IMR-90 (cell line): ENCODE data around the gene CLCC1. TPM values are rescaled to one million over a fixed set of nuclear protein-coding genes. Genes with fewer than 3 reads are reported as not detected.

Experiments used
- ATAC-seq: fragments of 200-7000 bp; cut with Tn5 transposase; 2 replicates; pipeline ENCODE4 v1.9.1; 2020; ENCODE audit warnings: low read depth, mild to moderate bottlenecking, moderate library complexity
- BruUV-seq: library from RNA; stranded (reverse); fragments of 400-500 nt; replicated peaks from 2 replicates; lab custom pipeline; 2021; lab: Mats Ljungman, UMichigan
- CTCF ChIA-PET: fragments of 300-600 bp; formaldehyde crosslinking; extraction: SDS; loops from one replicate; lab custom pipeline; 2021; ENCODE audit warnings: antibody characterized with exemption; lab: Yijun Ruan, JAX
- POLR2A ChIA-PET: fragments of 300-600 bp; sonication (Branson Sonifier 250); formaldehyde crosslinking; loops from one replicate; lab custom pipeline; 2022; ENCODE audit warnings: antibody characterized with exemption; ENCODE audit not compliant: unreplicated experiment; lab: Charles Lee
- DNase-seq: peaks from one replicate; pipeline ENCODE4 v3.0.0; 2013
- H2AFZ ChIP-seq: replicated peaks from 2 replicates; pipeline ENCODE3; 2013; ENCODE audit warnings: low read length, mild to moderate bottlenecking; ENCODE audit not compliant: poor library complexity
- H2AK5ac ChIP-seq: 2 replicates; pipeline ENCODE4 v1.6.1; 2013; ENCODE audit warnings: low read depth, low read length, inconsistent platforms
- H2AK9ac ChIP-seq: replicated peaks from 2 replicates; pipeline ENCODE3; 2013; ENCODE audit warnings: mild to moderate bottlenecking, low read depth, low read length, moderate library complexity; ENCODE audit not compliant: poor library complexity
- H2BK120ac ChIP-seq: 2 replicates; pipeline ENCODE4 v1.6.1; 2013; ENCODE audit warnings: low read depth, low read length, inconsistent platforms
- H2BK15ac ChIP-seq: 3 replicates; pipeline ENCODE4 v1.6.1; 2013; ENCODE audit warnings: low read depth, low read length, inconsistent platforms
- H2BK20ac ChIP-seq: 2 replicates; pipeline ENCODE4 v1.6.1; 2013; ENCODE audit warnings: low read depth, mild to moderate bottlenecking, inconsistent platforms, low read length, moderate library complexity
- H2BK5ac ChIP-seq: 2 replicates; pipeline ENCODE4 v1.6.1; 2013; ENCODE audit warnings: mild to moderate bottlenecking, low read depth, low read length, inconsistent platforms; ENCODE audit not compliant: poor library complexity, severe bottlenecking
- H3K14ac ChIP-seq: replicated peaks from 2 replicates; pipeline ENCODE4 v1.6.1; 2013; ENCODE audit warnings: low read depth, low read length, inconsistent platforms
- H3K18ac ChIP-seq: 2 replicates; pipeline ENCODE4 v1.6.1; 2013; ENCODE audit warnings: low read depth, low read length, control low read depth
- H3K23ac ChIP-seq: 2 replicates; pipeline ENCODE4 v1.6.1; 2013; ENCODE audit warnings: low read depth, low read length, inconsistent platforms
- H3K27ac ChIP-seq: 2 replicates; pipeline ENCODE4 v1.5.1; 2013; ENCODE audit warnings: mild to moderate bottlenecking, control low read depth, low read length; ENCODE audit not compliant: insufficient read depth
- H3K27me3 ChIP-seq: 2 replicates; pipeline ENCODE4 v1.6.1; 2013; ENCODE audit warnings: low read length; ENCODE audit not compliant: control insufficient read depth, insufficient read depth
- H3K36me3 ChIP-seq: 2 replicates; pipeline ENCODE4 v1.6.1; 2013; ENCODE audit warnings: low read length, mixed read lengths; ENCODE audit not compliant: control insufficient read depth, insufficient read depth
- H3K4ac ChIP-seq: 2 replicates; pipeline ENCODE4 v1.6.1; 2013; ENCODE audit warnings: low read depth, low read length, inconsistent platforms
- H3K4me1 ChIP-seq: 2 replicates; pipeline ENCODE4 v1.6.1; 2013; ENCODE audit warnings: low read length, mixed read lengths; ENCODE audit not compliant: control insufficient read depth, insufficient read depth
- H3K4me2 ChIP-seq: 2 replicates; pipeline ENCODE4 v1.6.1; 2013; ENCODE audit warnings: low read depth, mild to moderate bottlenecking, control low read depth, low read length, moderate library complexity
- H3K4me3 ChIP-seq: 2 replicates; pipeline ENCODE4 v1.5.1; 2013; ENCODE audit warnings: low read depth, mild to moderate bottlenecking, control low read depth, low read length, moderate library complexity; ENCODE audit not compliant: insufficient read depth
- H3K56ac ChIP-seq: 2 replicates; pipeline ENCODE4 v1.6.1; 2013; ENCODE audit warnings: low read length, inconsistent platforms; ENCODE audit not compliant: insufficient read depth; ENCODE audit errors: extremely low read depth
- H3K79me1 ChIP-seq, 2 experiments: 2 replicates each; pipeline ENCODE4 v1.6.1; 2013; ENCODE audit warnings: low read length in 2 of 2, inconsistent platforms in 1 of 2, low read depth in 1 of 2
- H3K9ac ChIP-seq: 2 replicates; pipeline ENCODE4 v1.6.1; 2013; ENCODE audit warnings: low read depth, low read length, control low read depth
- H3K9me1 ChIP-seq: 2 replicates; pipeline ENCODE4 v1.6.1; 2013; ENCODE audit warnings: low read length, inconsistent platforms; ENCODE audit not compliant: insufficient read depth
- H3K9me3 ChIP-seq: 2 replicates; pipeline ENCODE4 v1.6.1; 2013; ENCODE audit warnings: low read length; ENCODE audit not compliant: control insufficient read depth, insufficient read depth
- H4K20me1 ChIP-seq: 2 replicates; pipeline ENCODE4 v1.6.1; 2013; ENCODE audit warnings: low read length, inconsistent platforms; ENCODE audit not compliant: insufficient read depth
- H4K5ac ChIP-seq: 2 replicates; pipeline ENCODE4 v1.6.1; 2013; ENCODE audit warnings: mild to moderate bottlenecking, low read depth, low read length, control low read depth
- H4K8ac ChIP-seq, 2 experiments: 2 replicates each; pipeline ENCODE4 v1.6.1; 2013; ENCODE audit warnings: low read depth in 2 of 2, low read length in 2 of 2, control low read depth in 1 of 2, inconsistent platforms in 1 of 2
- H4K91ac ChIP-seq: 2 replicates; pipeline ENCODE4 v1.6.1; 2013; ENCODE audit warnings: low read depth, low read length, inconsistent platforms; ENCODE audit not compliant: insufficient read depth
- BHLHE40 ChIP-seq: fragments of 150-350 bp; IDR thresholded peaks from 2 replicates; pipeline ENCODE4 v1.6.1; 2016; ENCODE audit warnings: mild to moderate bottlenecking, low read depth, low read length
- CEBPB ChIP-seq: IDR thresholded peaks from 2 replicates; pipeline ENCODE4 v1.6.1; 2012; ENCODE audit warnings: low read depth, low read length, improper control_type of control experiment
- CHD1 ChIP-seq: IDR thresholded peaks from 2 replicates; pipeline ENCODE4 v1.6.1; 2012; ENCODE audit warnings: low read depth, low read length, improper control_type of control experiment
- FOS ChIP-seq: fragments of 150-350 bp; IDR thresholded peaks from 2 replicates; pipeline ENCODE4 v1.6.1; 2016; ENCODE audit warnings: low read depth, low read length
- MAFK ChIP-seq: IDR thresholded peaks from 2 replicates; pipeline ENCODE4 v1.6.1; 2012; ENCODE audit warnings: low read depth, low read length, improper control_type of control experiment
- MXI1 ChIP-seq: IDR thresholded peaks from 2 replicates; pipeline ENCODE4 v1.6.1; 2012; ENCODE audit warnings: low read depth, mild to moderate bottlenecking, low read length, moderate library complexity, borderline replicate concordance
- NFE2L2 ChIP-seq: fragments of 150-350 bp; IDR thresholded peaks from 2 replicates; pipeline ENCODE4 v1.6.1; 2016; ENCODE audit warnings: low read depth, mild to moderate bottlenecking, low read length
- POLR2A ChIP-seq: IDR thresholded peaks from 2 replicates; pipeline ENCODE4 v1.6.1; 2012; ENCODE audit warnings: mild to moderate bottlenecking, low read depth, low read length
- RAD21 ChIP-seq: IDR thresholded peaks from 2 replicates; pipeline ENCODE4 v1.6.1; 2012; ENCODE audit warnings: low read length, improper control_type of control experiment
- SMC3 ChIP-seq: fragments of 150-350 bp; IDR thresholded peaks from 2 replicates; pipeline ENCODE4 v1.6.1; 2016; ENCODE audit warnings: low read depth, mild to moderate bottlenecking, antibody characterized with exemption, low read length, moderate library complexity
- WGBS, 2 experiments: methylation state at CpG; one replicate each; pipeline versions ENCODE4 v1.1.5 to v1.1.7; 2013; ENCODE audit warnings: missing lambda C conversion rate in 2 of 2; ENCODE audit not compliant: insufficient read length in 1 of 2; ENCODE audit errors: extremely low coverage in 2 of 2; 5-methylcytosine and 5-hydroxymethylcytosine counted together
- dilution Hi-C: fragments of 300-500 bp; cut with HindIII; formaldehyde crosslinking; loops from one replicate; pipeline ENCODE4 v1.14.3; 2018; ENCODE audit warnings: low sequenced_read_pairs; ENCODE audit not compliant: unreplicated experiment
- in situ Hi-C: fragments of 300-500 bp; cut with MboI; formaldehyde crosslinking; loops from 3 replicates; pipeline ENCODE4 v1.14.3; 2019; ENCODE audit warnings: low sequenced_read_pairs, inconsistent platforms, mixed read lengths
- intact Hi-C: fragments of 100-400 bp; cut with micrococcal nuclease; formaldehyde crosslinking; loops from 2 replicates; pipeline ENCODE4 v1.10.0; 2022
- polyA plus RNA-seq, 3 experiments: library from polyadenylated mRNA; depleted of rRNA; stranded (reverse); fragments of >200 nt; gene quantifications; 2 replicates each; pipeline ENCODE4 v1.2.3, GENCODE V29; 2012; ENCODE audit warnings: low replicate concordance in 1 of 3
- total RNA-seq: library from RNA; depleted of rRNA; stranded (reverse); fragments of >200 nt; gene quantifications from 2 replicates; pipeline ENCODE4 v1.2.3, GENCODE V29; 2012
- TF ChIP-seq, protein P1 (sequence below): fragments of 150-350 bp; IDR thresholded peaks from 2 replicates; pipeline ENCODE4 v1.6.1; 2017; ENCODE audit warnings: mild to moderate bottlenecking, antibody characterized with exemption, low read length, low read depth
- TF ChIP-seq, protein P2 (sequence below): conservative IDR thresholded peaks from 2 replicates; pipeline ENCODE4 v1.5.1; 2012; ENCODE audit warnings: mild to moderate bottlenecking, low read depth, low read length, improper control_type of control experiment
- TF ChIP-seq, protein P3 (sequence below): fragments of 150-350 bp; IDR thresholded peaks from 2 replicates; pipeline ENCODE4 v1.6.1; 2016; ENCODE audit warnings: low read depth, mild to moderate bottlenecking, low read length, moderate library complexity, borderline replicate concordance

Gene CLCC1
- total and polyA plus RNA-seq, 2 of the 4 experiments (the other 2 are of a cell fraction): 19.3 to 29.6 TPM

DNA sequence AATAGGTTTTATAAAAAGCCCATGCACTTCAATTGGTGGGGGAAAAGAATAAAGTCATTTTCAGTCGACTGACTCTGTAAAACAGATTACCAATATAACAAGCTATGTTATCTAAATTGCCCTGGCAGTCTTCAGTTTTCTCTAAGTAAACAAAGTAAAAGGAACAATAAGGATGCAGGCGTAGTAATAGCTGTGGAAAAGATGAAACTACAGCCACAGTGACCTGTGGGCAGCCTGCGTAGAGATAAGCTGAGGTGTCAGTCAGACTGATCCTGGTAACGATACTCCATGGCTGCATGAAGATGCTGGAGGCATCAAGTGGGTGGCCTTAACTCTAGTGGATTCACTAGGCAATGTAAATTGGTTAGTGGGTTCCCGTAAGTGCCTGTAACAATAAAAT lies 29.3 kb downstream of the CLCC1 start:
- Histone ChIP-seq H2BK15ac (no peak overlapping the region), H2AK5ac (no peak overlapping the region), H3K9ac (no peak overlapping the region), H2BK120ac (no peak overlapping the region), H2AFZ (no peak overlapping the region), H2BK5ac (no peak overlapping the region), H3K9me1 (no peaks in the 10 kb centered on the region), H3K14ac (no peak overlapping the region), H3K36me3 (peaks cover 34% of the 10 kb centered on the region), H3K4me3 (no peak overlapping the region), H3K4me2 (no peak overlapping the region), H3K4ac (no peak overlapping the region), H2BK20ac (no peak overlapping the region), H3K27ac (no peak overlapping the region), H3K23ac (no peak overlapping the region), H3K4me1 (no peaks in the 10 kb centered on the region), H4K91ac (no peak overlapping the region), H4K5ac (no peak overlapping the region), H4K8ac (no peak overlapping the region), H3K79me1 (peaks cover 0 to 5% of the 10 kb centered on the region in 2 experiments; a peak in 3 of 4 replicates), H4K20me1 (no peaks in the 10 kb centered on the region), H3K27me3 (no peaks in the 10 kb centered on the region), H3K9me3 (no peaks in the 10 kb centered on the region), H2AK9ac (no peak overlapping the region), H3K56ac (no peak overlapping the region), H3K18ac (no peak overlapping the region)
- TF ChIP-seq POLR2A (no peak), NFE2L2 (no peak), CHD1 (no peak), MXI1 (no peak), BHLHE40 (no peak), CEBPB (no peak), RAD21 (no peak), SMC3 (no peak), FOS (no peak), MAFK (no peak)
- TF ChIP-seq, protein P1, sequence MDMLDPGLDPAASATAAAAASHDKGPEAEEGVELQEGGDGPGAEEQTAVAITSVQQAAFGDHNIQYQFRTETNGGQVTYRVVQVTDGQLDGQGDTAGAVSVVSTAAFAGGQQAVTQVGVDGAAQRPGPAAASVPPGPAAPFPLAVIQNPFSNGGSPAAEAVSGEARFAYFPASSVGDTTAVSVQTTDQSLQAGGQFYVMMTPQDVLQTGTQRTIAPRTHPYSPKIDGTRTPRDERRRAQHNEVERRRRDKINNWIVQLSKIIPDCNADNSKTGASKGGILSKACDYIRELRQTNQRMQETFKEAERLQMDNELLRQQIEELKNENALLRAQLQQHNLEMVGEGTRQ: no peak
- TF ChIP-seq, protein P2, sequence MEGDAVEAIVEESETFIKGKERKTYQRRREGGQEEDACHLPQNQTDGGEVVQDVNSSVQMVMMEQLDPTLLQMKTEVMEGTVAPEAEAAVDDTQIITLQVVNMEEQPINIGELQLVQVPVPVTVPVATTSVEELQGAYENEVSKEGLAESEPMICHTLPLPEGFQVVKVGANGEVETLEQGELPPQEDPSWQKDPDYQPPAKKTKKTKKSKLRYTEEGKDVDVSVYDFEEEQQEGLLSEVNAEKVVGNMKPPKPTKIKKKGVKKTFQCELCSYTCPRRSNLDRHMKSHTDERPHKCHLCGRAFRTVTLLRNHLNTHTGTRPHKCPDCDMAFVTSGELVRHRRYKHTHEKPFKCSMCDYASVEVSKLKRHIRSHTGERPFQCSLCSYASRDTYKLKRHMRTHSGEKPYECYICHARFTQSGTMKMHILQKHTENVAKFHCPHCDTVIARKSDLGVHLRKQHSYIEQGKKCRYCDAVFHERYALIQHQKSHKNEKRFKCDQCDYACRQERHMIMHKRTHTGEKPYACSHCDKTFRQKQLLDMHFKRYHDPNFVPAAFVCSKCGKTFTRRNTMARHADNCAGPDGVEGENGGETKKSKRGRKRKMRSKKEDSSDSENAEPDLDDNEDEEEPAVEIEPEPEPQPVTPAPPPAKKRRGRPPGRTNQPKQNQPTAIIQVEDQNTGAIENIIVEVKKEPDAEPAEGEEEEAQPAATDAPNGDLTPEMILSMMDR: no peak
- TF ChIP-seq, protein P3, sequence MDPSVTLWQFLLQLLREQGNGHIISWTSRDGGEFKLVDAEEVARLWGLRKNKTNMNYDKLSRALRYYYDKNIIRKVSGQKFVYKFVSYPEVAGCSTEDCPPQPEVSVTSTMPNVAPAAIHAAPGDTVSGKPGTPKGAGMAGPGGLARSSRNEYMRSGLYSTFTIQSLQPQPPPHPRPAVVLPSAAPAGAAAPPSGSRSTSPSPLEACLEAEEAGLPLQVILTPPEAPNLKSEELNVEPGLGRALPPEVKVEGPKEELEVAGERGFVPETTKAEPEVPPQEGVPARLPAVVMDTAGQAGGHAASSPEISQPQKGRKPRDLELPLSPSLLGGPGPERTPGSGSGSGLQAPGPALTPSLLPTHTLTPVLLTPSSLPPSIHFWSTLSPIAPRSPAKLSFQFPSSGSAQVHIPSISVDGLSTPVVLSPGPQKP: no peak
- in situ Hi-C loops: no loop called here
- intact Hi-C loops: no loop called here
- WGBS, 2 experiments: 80% methylated on average over 2 of the region's 5 CpGs; no CpG with 5 or more reads in 1 of the 2 experiments
- ChIA-PET POLR2A (no interaction called here), CTCF (no interaction called here)
- BruUV-seq: no TSS peak
- dilution Hi-C loops: no loop called here
- no peak for ATAC-seq
- no peak for DNase-seq
